Activated naive CD8-positive, alpha-beta T cell treated with anti-CD3 and anti-CD28 coated beads, Interleukin-2, amount 10 ng/mL, durations not matched to agents 7 days and 5 days (primary cell): ENCODE data around the gene FSTL4. TPM values are rescaled to one million over a fixed set of nuclear protein-coding genes. Genes with fewer than 3 reads are reported as not detected.
"Not testable (repeated sequence)": the region's sequence is repeated elsewhere in the genome, so short reads cannot be mapped to it uniquely, and the experiment has no call there.

Experiments
- ATAC-seq: fragments of 150-1000 bp; cut with Tn5 transposase; one replicate; pipeline ENCODE4 v1.10.0; 2021; ENCODE audit warnings: low read depth, moderate library complexity
- POLR2A ChIA-PET: fragments of 350-600 bp; sonication (Branson Sonifier 250); formaldehyde crosslinking; loops from one replicate; lab custom pipeline; 2021; ENCODE audit warnings: antibody characterized with exemption; lab: Charles Lee
- DNase-seq: peaks from one replicate; pipeline ENCODE4 v3.0.0; 2021
- H3K27ac Mint-ChIP-seq: one replicate; pipeline ENCODE4 v1.8.0; 2022; ENCODE audit warnings: mild to moderate bottlenecking, mixed read lengths
- H3K27me3 Mint-ChIP-seq: one replicate; pipeline ENCODE4 v1.8.0; 2022; ENCODE audit warnings: mild to moderate bottlenecking, moderate library complexity, mixed read lengths
- H3K36me3 Mint-ChIP-seq: one replicate; pipeline ENCODE4 v1.8.0; 2021; ENCODE audit warnings: mild to moderate bottlenecking, mixed read lengths
- H3K4me1 Mint-ChIP-seq: one replicate; pipeline ENCODE4 v1.8.0; 2021; ENCODE audit warnings: mixed read lengths
- H3K4me3 Mint-ChIP-seq: one replicate; pipeline ENCODE4 v1.8.0; 2022; ENCODE audit warnings: mild to moderate bottlenecking, moderate library complexity, mixed read lengths
- H3K9me3 Mint-ChIP-seq: one replicate; pipeline ENCODE4 v1.8.0; 2021; ENCODE audit warnings: mixed read lengths
- total RNA-seq, 2 experiments: library from RNA; stranded (reverse); gene quantifications; one replicate each; pipeline ENCODE4 v1.2.3, GENCODE V29; 2021

FSTL4 gene
- total RNA-seq, 2 experiments from 2014 or later, result 0.26 to 0.83 TPM

DNA sequence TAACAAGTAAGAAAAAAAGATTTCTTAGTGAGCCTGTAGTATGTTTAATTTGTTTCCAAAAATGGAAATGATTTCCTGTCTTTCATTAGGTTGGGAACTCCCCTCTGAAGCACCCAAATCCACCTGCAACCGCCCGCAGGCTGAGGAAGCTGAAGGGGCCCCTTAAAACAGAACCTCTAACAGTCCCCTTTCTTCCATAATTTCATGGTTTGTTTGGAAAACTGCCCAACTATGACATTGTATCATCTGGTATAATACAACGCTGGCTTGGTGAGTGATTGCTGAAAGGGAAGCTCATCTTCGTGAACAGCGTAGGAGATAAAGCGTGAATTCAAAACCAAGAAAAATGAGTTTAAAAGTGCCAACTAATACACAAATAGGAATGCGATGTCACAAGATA, 215.5 kb downstream of the FSTL4 start:
- no peaks in the 10 kb centered on the region for H3K36me3 Mint-ChIP-seq
- ATAC-seq (no peak), DNase-seq (no peak)
- no peaks in the 10 kb centered on the region for H3K9me3 Mint-ChIP-seq
- POLR2A ChIA-PET, result no interaction called here
- peaks cover 20% of the 10 kb centered on the region for H3K4me1 Mint-ChIP-seq
- H3K27ac Mint-ChIP-seq, result no peak overlapping the region
- H3K27me3 Mint-ChIP-seq, result no peaks in the 10 kb centered on the region
- no peak overlapping the region for H3K4me3 Mint-ChIP-seq

DNA sequence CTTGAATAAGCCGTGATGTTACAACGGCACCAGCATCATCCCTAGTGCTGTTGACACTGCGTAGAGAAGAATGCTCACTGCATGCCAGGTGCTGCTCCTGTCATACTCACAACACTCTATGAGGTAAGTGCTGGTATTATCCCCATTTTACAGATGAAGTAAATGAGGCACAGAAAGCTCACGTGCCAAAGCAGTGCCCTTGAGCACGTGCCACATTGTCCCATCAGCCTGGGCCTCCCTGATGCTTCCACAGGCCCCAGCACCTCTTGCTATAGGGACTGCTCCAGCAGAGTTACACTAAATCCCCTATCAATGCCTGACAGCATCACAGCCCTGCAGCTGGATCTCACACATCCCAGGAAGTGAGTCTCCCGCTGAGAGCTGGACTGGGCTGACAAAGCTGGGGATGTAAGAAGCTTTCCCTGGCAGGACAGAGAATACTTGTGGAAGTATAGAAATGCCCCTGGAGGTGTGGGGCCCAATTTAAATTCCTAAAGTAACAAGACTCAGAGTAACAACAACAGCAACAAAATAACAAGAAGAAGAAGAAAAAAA, 216.1 kb downstream of the FSTL4 start:
- H3K27me3 Mint-ChIP-seq, result no peaks in the 10 kb centered on the region
- no peak for ATAC-seq
- no peak for DNase-seq
- H3K36me3 Mint-ChIP-seq, result no peaks in the 10 kb centered on the region
- H3K27ac Mint-ChIP-seq, result no peak overlapping the region
- no peaks in the 10 kb centered on the region for H3K9me3 Mint-ChIP-seq
- POLR2A ChIA-PET, result no interaction called here
- no peak overlapping the region for H3K4me3 Mint-ChIP-seq
- H3K4me1 Mint-ChIP-seq, result peaks cover 20% of the 10 kb centered on the region

DNA sequence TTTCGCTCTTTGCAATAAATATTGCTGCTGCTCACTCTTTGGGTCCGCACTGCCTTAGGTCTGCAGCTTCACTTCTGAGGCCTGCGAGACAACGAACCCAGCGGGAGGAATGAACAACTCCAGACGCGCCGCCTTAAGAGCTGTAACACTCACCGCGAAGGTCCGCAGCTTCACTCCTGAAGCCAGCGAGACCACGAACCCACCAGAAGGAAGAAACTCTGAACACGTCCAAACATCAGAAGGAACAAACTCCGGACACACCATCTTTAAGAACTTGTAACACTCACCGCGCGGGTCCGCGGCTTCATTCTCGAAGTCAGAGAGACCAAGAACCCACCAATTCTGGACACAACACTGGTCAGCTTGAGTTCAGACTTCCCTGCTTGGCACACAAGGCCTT, 217.1 kb downstream of the FSTL4 start:
- H3K36me3 Mint-ChIP-seq, H3K27ac Mint-ChIP-seq, H3K9me3 Mint-ChIP-seq, ATAC-seq, H3K27me3 Mint-ChIP-seq, DNase-seq, H3K4me3 Mint-ChIP-seq, POLR2A ChIA-PET: not testable (repeated sequence)
- H3K4me1 Mint-ChIP-seq, result peaks cover 20% of the 10 kb centered on the region

DNA sequence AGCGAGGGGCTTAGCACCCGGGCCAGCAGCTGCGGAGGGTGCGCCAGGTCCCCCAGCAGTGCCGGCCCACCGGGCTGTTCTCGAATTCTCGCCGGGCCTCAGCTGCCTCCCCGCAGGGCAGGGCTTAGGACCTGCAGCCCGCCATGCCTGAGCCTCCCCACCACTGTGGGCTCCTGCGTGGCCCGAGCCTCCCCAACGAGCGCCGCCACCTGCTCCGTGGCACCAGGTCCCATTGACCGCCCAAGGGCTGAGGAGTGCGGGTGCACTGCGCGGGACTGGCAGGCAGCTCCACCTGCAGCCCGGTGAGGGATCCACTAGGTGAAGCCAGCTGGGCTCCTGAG, 217.9 kb downstream of the FSTL4 start:
- H3K36me3 Mint-ChIP-seq, result not testable (repeated sequence)
- peaks cover 17% of the 10 kb centered on the region for H3K4me1 Mint-ChIP-seq

DNA sequence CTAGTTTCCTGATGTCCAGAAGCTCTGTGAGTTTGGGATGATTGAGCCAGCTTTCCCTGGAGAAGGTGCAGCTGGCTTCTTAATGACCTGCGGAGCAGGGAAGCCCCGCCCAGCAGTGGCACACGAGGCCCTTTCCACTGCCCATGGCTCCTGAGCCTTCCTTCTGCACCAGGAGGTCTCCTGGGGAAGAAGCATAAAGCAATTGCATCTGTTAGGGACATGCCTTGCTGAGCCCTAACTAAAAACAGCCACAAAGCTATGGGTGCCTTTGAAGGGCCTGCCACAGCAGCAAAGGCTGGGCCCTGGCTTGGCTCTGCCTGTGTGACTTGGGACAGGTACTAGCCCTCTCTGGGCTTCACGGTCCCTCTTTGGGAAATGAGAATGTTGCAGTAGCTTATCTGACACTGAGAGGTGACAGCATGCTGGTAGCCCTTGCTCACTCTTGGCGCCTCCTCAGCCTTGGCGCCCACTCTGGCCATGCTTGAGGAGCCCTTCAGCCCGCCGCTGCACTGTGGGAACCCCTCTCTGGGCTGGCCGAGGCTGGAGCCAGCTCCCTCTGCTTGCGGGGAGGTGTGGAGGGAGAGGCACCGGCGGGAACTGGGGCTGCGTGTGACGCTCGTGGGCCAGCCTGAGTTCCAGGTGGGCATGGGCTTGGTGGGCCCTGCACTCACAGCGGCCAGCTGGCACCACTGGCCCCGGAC, 218.4 kb downstream of the FSTL4 start:
- Mint-ChIP-seq H3K4me3 (no peak overlapping the region), H3K9me3 (no peaks in the 10 kb centered on the region), H3K27me3 (peaks cover 3% of the 10 kb centered on the region), H3K4me1 (peaks cover 14% of the 10 kb centered on the region), H3K27ac (no peak overlapping the region), H3K36me3 (no peaks in the 10 kb centered on the region)
- DNase-seq (no peak), ATAC-seq (no peak)
- POLR2A ChIA-PET, result no interaction called here

More for the DNA sequence above, 217.9 kb downstream of the FSTL4 start:
- H3K27me3 Mint-ChIP-seq, POLR2A ChIA-PET, H3K9me3 Mint-ChIP-seq, H3K27ac Mint-ChIP-seq, H3K4me3 Mint-ChIP-seq, ATAC-seq, DNase-seq: not testable (repeated sequence)

DNA sequence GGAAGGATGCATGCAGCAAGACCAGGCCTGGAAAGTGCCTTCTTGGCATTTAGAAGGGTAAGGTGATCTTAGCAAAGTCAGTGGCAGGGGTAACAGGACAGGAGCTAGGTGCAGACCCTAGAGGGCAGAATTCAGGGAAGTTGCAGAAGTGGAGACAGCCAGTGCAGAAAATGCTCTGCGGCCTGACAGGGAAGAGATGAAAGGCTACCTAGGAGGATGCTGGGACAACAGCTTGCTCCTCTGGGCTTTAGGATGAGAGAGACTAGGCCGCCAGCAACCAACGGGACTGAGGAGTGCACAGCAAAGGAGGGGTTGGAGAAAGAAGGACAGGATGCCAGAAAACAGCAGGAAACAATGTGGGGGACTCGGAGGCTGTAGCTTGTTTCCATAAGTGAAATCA, 219.9 kb downstream of the FSTL4 start:
- DNase-seq (no peak), ATAC-seq (no peak)
- POLR2A ChIA-PET, result no interaction called here
- no peak overlapping the region for H3K27ac Mint-ChIP-seq
- H3K36me3 Mint-ChIP-seq, result no peaks in the 10 kb centered on the region
- peaks cover 3% of the 10 kb centered on the region for H3K4me1 Mint-ChIP-seq
- H3K9me3 Mint-ChIP-seq, result no peaks in the 10 kb centered on the region
- no peak overlapping the region for H3K4me3 Mint-ChIP-seq
- H3K27me3 Mint-ChIP-seq, result peaks cover 3% of the 10 kb centered on the region

DNA sequence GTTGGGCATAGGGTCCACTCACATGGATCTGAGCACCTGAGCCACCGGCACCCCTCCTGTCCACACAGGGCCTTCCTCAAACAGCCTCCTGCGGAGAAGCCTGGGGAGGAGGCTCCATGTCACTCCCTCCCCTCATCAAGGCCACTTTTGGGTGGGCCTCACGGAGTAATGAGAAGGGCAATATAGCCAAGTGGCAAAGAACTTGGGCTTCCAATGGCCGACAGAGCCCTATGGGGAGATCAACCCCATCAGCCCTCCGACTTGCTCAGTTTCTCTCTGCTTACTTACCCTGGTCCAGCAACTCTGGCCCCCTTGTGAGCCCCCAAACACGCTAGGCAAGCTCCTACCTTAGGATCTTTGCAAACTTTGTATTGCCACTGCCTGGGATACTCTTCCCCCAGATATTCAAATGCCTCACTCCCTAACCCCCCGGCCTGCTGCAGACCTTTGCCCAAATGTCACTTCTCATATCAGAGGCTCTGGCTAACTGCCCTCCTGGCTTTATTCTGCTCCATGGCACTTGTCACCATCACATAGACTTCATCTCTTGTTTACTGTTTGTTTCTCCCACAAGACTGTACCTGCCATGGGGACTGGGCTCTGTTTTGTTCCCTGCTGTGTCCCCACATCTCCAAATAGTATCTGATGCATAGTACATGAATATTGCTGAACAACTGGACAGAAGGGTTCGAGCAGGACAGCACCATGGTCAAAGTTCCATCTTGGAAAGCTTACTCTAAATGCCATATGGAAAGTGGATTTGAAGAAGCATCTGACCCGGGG, 220.8 kb downstream of the FSTL4 start:
- Mint-ChIP-seq H3K4me1 (peaks cover 3% of the 10 kb centered on the region), H3K9me3 (no peaks in the 10 kb centered on the region), H3K27me3 (peaks cover 5% of the 10 kb centered on the region), H3K27ac (no peak overlapping the region), H3K4me3 (no peak overlapping the region), H3K36me3 (no peaks in the 10 kb centered on the region)
- POLR2A ChIA-PET, result no interaction called here
- DNase-seq (no peak), ATAC-seq (no peak)

DNA sequence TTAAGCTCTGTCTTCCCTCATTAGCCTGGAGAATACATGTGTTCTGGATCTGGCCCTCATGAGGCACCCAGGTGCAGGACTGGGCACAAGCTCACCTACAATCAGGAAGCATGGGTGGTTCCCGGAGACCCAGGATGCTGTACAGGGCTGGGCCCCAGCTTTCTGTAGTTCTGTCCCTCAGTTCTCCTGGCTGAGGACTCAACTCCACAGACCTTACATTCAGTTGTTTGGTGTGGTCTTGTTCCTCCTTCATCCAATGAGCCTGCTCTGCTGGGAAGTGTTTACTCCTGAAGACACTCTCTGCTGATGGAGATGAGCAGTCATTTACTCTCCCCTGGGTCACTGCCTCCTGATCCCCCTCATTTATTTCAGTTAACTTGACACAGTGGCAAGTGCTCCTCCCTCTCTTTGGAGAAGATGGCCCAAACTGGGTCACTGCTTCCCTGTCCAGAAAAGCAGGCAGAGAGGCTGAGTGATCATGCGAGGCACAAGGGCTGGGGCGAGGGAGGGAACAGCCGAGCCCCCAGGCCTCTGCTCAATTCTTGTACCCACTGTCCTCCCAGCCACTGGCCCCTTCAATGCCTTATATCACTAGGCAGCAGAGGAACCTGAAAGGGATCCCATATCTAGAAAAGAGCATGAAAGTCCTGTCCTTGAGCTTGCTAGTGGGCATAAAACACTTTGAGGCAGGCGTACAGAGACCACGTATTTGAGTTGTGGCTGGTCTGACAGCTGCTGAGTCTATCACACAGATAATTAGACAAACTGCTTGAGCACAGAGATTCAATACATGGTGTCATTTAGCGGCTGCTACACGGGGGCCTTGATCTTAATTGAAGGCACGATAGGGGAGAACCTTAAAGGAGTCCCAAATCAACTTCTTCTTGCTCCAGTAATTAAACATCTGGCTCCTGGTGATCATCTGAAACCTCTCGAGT, 221.7 kb downstream of the FSTL4 start:
- POLR2A ChIA-PET, result no interaction called here
- no peaks in the 10 kb centered on the region for H3K36me3 Mint-ChIP-seq
- H3K9me3 Mint-ChIP-seq, result no peaks in the 10 kb centered on the region
- no peak overlapping the region for H3K27ac Mint-ChIP-seq
- no peaks in the 10 kb centered on the region for H3K4me1 Mint-ChIP-seq
- H3K4me3 Mint-ChIP-seq, result no peak overlapping the region
- DNase-seq (no peak), ATAC-seq (no peak)
- H3K27me3 Mint-ChIP-seq, result peaks cover 7% of the 10 kb centered on the region

DNA sequence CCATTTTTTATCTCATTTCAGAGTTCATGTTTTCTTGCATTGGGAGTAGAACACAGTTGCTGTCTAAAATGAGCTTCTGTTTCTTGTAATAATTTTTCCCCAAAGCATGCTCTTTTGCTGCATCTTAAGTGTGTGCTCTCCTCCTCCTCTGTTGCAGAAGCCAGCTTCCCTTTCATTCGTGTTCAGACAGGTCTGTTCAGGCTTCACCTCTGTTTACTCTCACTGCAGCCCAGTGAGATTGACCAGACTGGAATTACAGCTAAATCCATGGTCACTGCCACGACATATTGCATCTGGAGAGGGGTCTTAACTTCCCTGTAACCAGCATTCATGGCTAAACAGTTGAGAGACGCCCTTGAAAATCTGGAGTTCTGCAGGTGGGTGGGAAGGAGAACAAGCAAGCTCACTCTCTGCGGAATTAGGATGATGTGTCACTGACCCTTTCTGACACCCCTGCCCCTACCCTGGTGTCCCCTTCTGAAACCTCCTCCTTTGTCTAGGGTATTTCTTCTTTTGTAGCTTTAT, 223.2 kb downstream of the FSTL4 start:
- H3K4me3 Mint-ChIP-seq, result no peak overlapping the region
- H3K36me3 Mint-ChIP-seq, result no peaks in the 10 kb centered on the region
- POLR2A ChIA-PET, result no interaction called here
- H3K9me3 Mint-ChIP-seq, result no peaks in the 10 kb centered on the region
- no peak for DNase-seq
- no peak for ATAC-seq
- no peaks in the 10 kb centered on the region for H3K4me1 Mint-ChIP-seq
- peaks cover 7% of the 10 kb centered on the region for H3K27me3 Mint-ChIP-seq
- no peak overlapping the region for H3K27ac Mint-ChIP-seq

DNA sequence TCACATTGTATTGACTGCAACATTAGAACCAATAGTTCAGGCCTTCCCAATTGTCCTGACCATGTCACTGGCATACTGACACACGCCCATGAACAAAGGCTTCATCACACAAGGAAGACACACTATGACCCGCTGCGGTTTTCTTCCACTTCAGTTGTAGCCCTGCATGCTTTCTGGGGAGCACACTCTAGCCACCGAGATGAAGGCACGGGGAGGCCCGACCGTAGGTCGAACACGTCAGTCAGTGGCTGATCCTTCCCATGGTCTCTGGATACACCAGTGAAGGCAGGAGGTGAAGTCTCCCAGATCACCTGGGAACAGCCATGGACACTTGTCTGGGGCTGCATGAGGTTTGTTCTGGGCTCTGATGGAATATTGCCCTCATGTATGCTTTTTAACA, 224.7 kb downstream of the FSTL4 start:
- no peaks in the 10 kb centered on the region for H3K9me3 Mint-ChIP-seq
- H3K27ac Mint-ChIP-seq, result no peak overlapping the region
- DNase-seq (no peak), ATAC-seq (no peak)
- no peaks in the 10 kb centered on the region for H3K36me3 Mint-ChIP-seq
- no peak overlapping the region for H3K4me3 Mint-ChIP-seq
- POLR2A ChIA-PET, result no interaction called here
- no peaks in the 10 kb centered on the region for H3K4me1 Mint-ChIP-seq
- H3K27me3 Mint-ChIP-seq, result peaks cover 7% of the 10 kb centered on the region

DNA sequence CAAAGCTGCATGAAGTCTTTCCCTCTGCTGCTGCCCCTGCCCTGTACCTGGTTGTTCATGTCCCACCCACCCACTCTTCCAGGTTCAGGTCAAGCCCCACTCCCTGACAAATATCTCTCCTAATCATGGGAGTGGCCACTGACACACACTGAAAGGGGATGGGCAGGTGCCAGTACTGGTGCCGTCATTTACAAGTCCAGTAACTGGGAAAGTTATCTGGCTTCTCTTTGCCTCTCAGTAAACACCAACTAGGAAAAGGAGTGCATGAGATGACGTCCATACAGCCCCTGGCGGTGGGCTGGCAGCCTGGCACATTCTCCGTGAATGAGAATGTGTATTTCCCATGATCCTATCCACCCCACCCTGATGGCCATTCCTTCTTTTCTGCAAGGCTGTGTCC, 225.2 kb downstream of the FSTL4 start:
- POLR2A ChIA-PET, result no interaction called here
- Mint-ChIP-seq H3K4me3 (no peak overlapping the region), H3K27me3 (peaks cover 7% of the 10 kb centered on the region), H3K27ac (no peak overlapping the region), H3K9me3 (no peaks in the 10 kb centered on the region), H3K4me1 (no peaks in the 10 kb centered on the region), H3K36me3 (no peaks in the 10 kb centered on the region)
- ATAC-seq, result no peak
- no peak for DNase-seq

DNA sequence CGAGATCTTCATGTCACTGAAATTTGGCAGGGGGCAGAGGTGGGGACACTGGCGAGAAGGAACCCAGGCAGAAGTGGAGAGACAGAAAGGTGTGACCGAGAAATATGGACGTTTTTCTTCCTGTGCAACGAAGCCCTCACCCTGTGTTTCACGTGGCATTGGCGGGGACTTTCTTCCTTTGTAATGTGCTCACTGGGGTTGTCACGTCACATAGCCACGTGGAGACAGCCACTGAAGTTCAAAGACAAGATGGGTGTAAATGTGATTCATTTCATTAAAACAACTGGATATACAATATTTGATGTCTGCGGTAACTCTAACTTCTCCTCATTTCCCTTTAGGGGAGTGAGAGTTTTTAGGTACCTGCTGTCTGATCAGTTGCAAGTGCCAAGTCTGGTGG, 225.7 kb downstream of the FSTL4 start:
- no peaks in the 10 kb centered on the region for H3K36me3 Mint-ChIP-seq
- no peaks in the 10 kb centered on the region for H3K4me1 Mint-ChIP-seq
- POLR2A ChIA-PET, result no interaction called here
- peaks cover 7% of the 10 kb centered on the region for H3K27me3 Mint-ChIP-seq
- no peak overlapping the region for H3K4me3 Mint-ChIP-seq
- H3K27ac Mint-ChIP-seq, result no peak overlapping the region
- H3K9me3 Mint-ChIP-seq, result no peaks in the 10 kb centered on the region
- ATAC-seq (no peak), DNase-seq (no peak)

DNA sequence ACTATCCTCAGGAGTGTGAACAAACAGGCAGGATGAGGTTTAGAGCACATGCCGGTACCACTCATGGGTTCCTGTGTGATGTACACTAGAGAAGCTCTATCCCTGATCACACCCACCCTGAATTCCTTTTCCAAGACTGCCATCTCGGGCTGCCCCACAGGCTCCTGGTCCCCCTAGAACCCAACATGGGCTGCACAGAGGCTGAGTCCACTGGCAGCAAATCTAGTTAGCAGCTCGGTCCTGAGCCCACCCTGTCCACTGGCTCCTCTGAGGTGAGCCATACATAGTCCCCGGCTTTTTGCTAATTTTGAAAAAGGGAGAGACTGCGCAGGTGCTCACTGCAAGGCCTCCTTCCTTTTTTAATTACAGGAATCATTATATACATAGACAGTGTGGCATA, 227.0 kb downstream of the FSTL4 start:
- ATAC-seq, result no peak
- peaks cover 7% of the 10 kb centered on the region for H3K27me3 Mint-ChIP-seq
- no peak overlapping the region for H3K27ac Mint-ChIP-seq
- DNase-seq, result no peak
- H3K9me3 Mint-ChIP-seq, result no peaks in the 10 kb centered on the region
- no peaks in the 10 kb centered on the region for H3K36me3 Mint-ChIP-seq
- POLR2A ChIA-PET, result no interaction called here
- H3K4me3 Mint-ChIP-seq, result no peak overlapping the region
- no peaks in the 10 kb centered on the region for H3K4me1 Mint-ChIP-seq
